IMR-90 (cell line): Measurements from ENCODE around the gene DLAT. TPM values are rescaled to one million over a fixed set of nuclear protein-coding genes. Genes with fewer than 3 reads are reported as not detected.

Experiments
- ATAC-seq: fragments of 200-7000 bp; cut with Tn5 transposase; 2 replicates; pipeline ENCODE4 v1.9.1; 2020; ENCODE audit warnings: low read depth, mild to moderate bottlenecking, moderate library complexity
- BruUV-seq: library from RNA; stranded (reverse); fragments of 400-500 nt; replicated peaks from 2 replicates; lab custom pipeline; 2021; lab: Mats Ljungman, UMichigan
- CTCF ChIA-PET: fragments of 300-600 bp; formaldehyde crosslinking; extraction: SDS; loops from one replicate; lab custom pipeline; 2021; ENCODE audit warnings: antibody characterized with exemption; lab: Yijun Ruan, JAX
- POLR2A ChIA-PET: fragments of 300-600 bp; sonication (Branson Sonifier 250); formaldehyde crosslinking; loops from one replicate; lab custom pipeline; 2022; ENCODE audit warnings: antibody characterized with exemption; ENCODE audit not compliant: unreplicated experiment; lab: Charles Lee
- DNase-seq: peaks from one replicate; pipeline ENCODE4 v3.0.0; 2013
- H2AFZ ChIP-seq: replicated peaks from 2 replicates; pipeline ENCODE3; 2013; ENCODE audit warnings: low read length, mild to moderate bottlenecking; ENCODE audit not compliant: poor library complexity
- H2AK5ac ChIP-seq: 2 replicates; pipeline ENCODE4 v1.6.1; 2013; ENCODE audit warnings: low read depth, low read length, inconsistent platforms
- H2AK9ac ChIP-seq: replicated peaks from 2 replicates; pipeline ENCODE3; 2013; ENCODE audit warnings: mild to moderate bottlenecking, low read depth, low read length, moderate library complexity; ENCODE audit not compliant: poor library complexity
- H2BK120ac ChIP-seq: 2 replicates; pipeline ENCODE4 v1.6.1; 2013; ENCODE audit warnings: low read depth, low read length, inconsistent platforms
- H2BK15ac ChIP-seq: 3 replicates; pipeline ENCODE4 v1.6.1; 2013; ENCODE audit warnings: low read depth, low read length, inconsistent platforms
- H2BK20ac ChIP-seq: 2 replicates; pipeline ENCODE4 v1.6.1; 2013; ENCODE audit warnings: low read depth, mild to moderate bottlenecking, inconsistent platforms, low read length, moderate library complexity
- H2BK5ac ChIP-seq: 2 replicates; pipeline ENCODE4 v1.6.1; 2013; ENCODE audit warnings: mild to moderate bottlenecking, low read depth, low read length, inconsistent platforms; ENCODE audit not compliant: poor library complexity, severe bottlenecking
- H3K14ac ChIP-seq: replicated peaks from 2 replicates; pipeline ENCODE4 v1.6.1; 2013; ENCODE audit warnings: low read depth, low read length, inconsistent platforms
- H3K18ac ChIP-seq: 2 replicates; pipeline ENCODE4 v1.6.1; 2013; ENCODE audit warnings: low read depth, low read length, control low read depth
- H3K23ac ChIP-seq: 2 replicates; pipeline ENCODE4 v1.6.1; 2013; ENCODE audit warnings: low read depth, low read length, inconsistent platforms
- H3K27ac ChIP-seq: 2 replicates; pipeline ENCODE4 v1.5.1; 2013; ENCODE audit warnings: mild to moderate bottlenecking, control low read depth, low read length; ENCODE audit not compliant: insufficient read depth
- H3K27me3 ChIP-seq: 2 replicates; pipeline ENCODE4 v1.6.1; 2013; ENCODE audit warnings: low read length; ENCODE audit not compliant: control insufficient read depth, insufficient read depth
- H3K36me3 ChIP-seq: 2 replicates; pipeline ENCODE4 v1.6.1; 2013; ENCODE audit warnings: low read length, mixed read lengths; ENCODE audit not compliant: control insufficient read depth, insufficient read depth
- H3K4ac ChIP-seq: 2 replicates; pipeline ENCODE4 v1.6.1; 2013; ENCODE audit warnings: low read depth, low read length, inconsistent platforms
- H3K4me1 ChIP-seq: 2 replicates; pipeline ENCODE4 v1.6.1; 2013; ENCODE audit warnings: low read length, mixed read lengths; ENCODE audit not compliant: control insufficient read depth, insufficient read depth
- H3K4me2 ChIP-seq: 2 replicates; pipeline ENCODE4 v1.6.1; 2013; ENCODE audit warnings: low read depth, mild to moderate bottlenecking, control low read depth, low read length, moderate library complexity
- H3K4me3 ChIP-seq: 2 replicates; pipeline ENCODE4 v1.5.1; 2013; ENCODE audit warnings: low read depth, mild to moderate bottlenecking, control low read depth, low read length, moderate library complexity; ENCODE audit not compliant: insufficient read depth
- H3K56ac ChIP-seq: 2 replicates; pipeline ENCODE4 v1.6.1; 2013; ENCODE audit warnings: low read length, inconsistent platforms; ENCODE audit not compliant: insufficient read depth; ENCODE audit errors: extremely low read depth
- H3K79me1 ChIP-seq, 2 experiments: 2 replicates each; pipeline ENCODE4 v1.6.1; 2013; ENCODE audit warnings: low read length in 2 of 2, inconsistent platforms in 1 of 2, low read depth in 1 of 2
- H3K9ac ChIP-seq: 2 replicates; pipeline ENCODE4 v1.6.1; 2013; ENCODE audit warnings: low read depth, low read length, control low read depth
- H3K9me1 ChIP-seq: 2 replicates; pipeline ENCODE4 v1.6.1; 2013; ENCODE audit warnings: low read length, inconsistent platforms; ENCODE audit not compliant: insufficient read depth
- H3K9me3 ChIP-seq: 2 replicates; pipeline ENCODE4 v1.6.1; 2013; ENCODE audit warnings: low read length; ENCODE audit not compliant: control insufficient read depth, insufficient read depth
- H4K20me1 ChIP-seq: 2 replicates; pipeline ENCODE4 v1.6.1; 2013; ENCODE audit warnings: low read length, inconsistent platforms; ENCODE audit not compliant: insufficient read depth
- H4K5ac ChIP-seq: 2 replicates; pipeline ENCODE4 v1.6.1; 2013; ENCODE audit warnings: mild to moderate bottlenecking, low read depth, low read length, control low read depth
- H4K8ac ChIP-seq, 2 experiments: 2 replicates each; pipeline ENCODE4 v1.6.1; 2013; ENCODE audit warnings: low read depth in 2 of 2, low read length in 2 of 2, control low read depth in 1 of 2, inconsistent platforms in 1 of 2
- H4K91ac ChIP-seq: 2 replicates; pipeline ENCODE4 v1.6.1; 2013; ENCODE audit warnings: low read depth, low read length, inconsistent platforms; ENCODE audit not compliant: insufficient read depth
- CEBPB ChIP-seq: IDR thresholded peaks from 2 replicates; pipeline ENCODE4 v1.6.1; 2012; ENCODE audit warnings: low read depth, low read length, improper control_type of control experiment
- CTCF ChIP-seq: conservative IDR thresholded peaks from 2 replicates; pipeline ENCODE4 v1.5.1; 2012; ENCODE audit warnings: mild to moderate bottlenecking, low read depth, low read length, improper control_type of control experiment
- MAFK ChIP-seq: IDR thresholded peaks from 2 replicates; pipeline ENCODE4 v1.6.1; 2012; ENCODE audit warnings: low read depth, low read length, improper control_type of control experiment
- MAZ ChIP-seq: IDR thresholded peaks from 2 replicates; pipeline ENCODE4 v1.6.1; 2012; ENCODE audit warnings: low read depth, mild to moderate bottlenecking, low read length, improper control_type of control experiment, moderate library complexity, borderline replicate concordance
- MXI1 ChIP-seq: IDR thresholded peaks from 2 replicates; pipeline ENCODE4 v1.6.1; 2012; ENCODE audit warnings: low read depth, mild to moderate bottlenecking, low read length, moderate library complexity, borderline replicate concordance
- NFE2L2 ChIP-seq: fragments of 150-350 bp; IDR thresholded peaks from 2 replicates; pipeline ENCODE4 v1.6.1; 2016; ENCODE audit warnings: low read depth, mild to moderate bottlenecking, low read length
- SMC3 ChIP-seq: fragments of 150-350 bp; IDR thresholded peaks from 2 replicates; pipeline ENCODE4 v1.6.1; 2016; ENCODE audit warnings: low read depth, mild to moderate bottlenecking, antibody characterized with exemption, low read length, moderate library complexity
- WGBS, 2 experiments: methylation state at CpG; one replicate each; pipeline versions ENCODE4 v1.1.5 to v1.1.7; 2013; ENCODE audit warnings: missing lambda C conversion rate in 2 of 2; ENCODE audit not compliant: insufficient read length in 1 of 2; ENCODE audit errors: extremely low coverage in 2 of 2; 5-methylcytosine and 5-hydroxymethylcytosine counted together
- dilution Hi-C: fragments of 300-500 bp; cut with HindIII; formaldehyde crosslinking; loops from one replicate; pipeline ENCODE4 v1.14.3; 2018; ENCODE audit warnings: low sequenced_read_pairs; ENCODE audit not compliant: unreplicated experiment
- in situ Hi-C: fragments of 300-500 bp; cut with MboI; formaldehyde crosslinking; loops from 3 replicates; pipeline ENCODE4 v1.14.3; 2019; ENCODE audit warnings: low sequenced_read_pairs, inconsistent platforms, mixed read lengths
- intact Hi-C: fragments of 100-400 bp; cut with micrococcal nuclease; formaldehyde crosslinking; loops from 2 replicates; pipeline ENCODE4 v1.10.0; 2022
- polyA plus RNA-seq, 3 experiments: library from polyadenylated mRNA; depleted of rRNA; stranded (reverse); fragments of >200 nt; gene quantifications; 2 replicates each; pipeline ENCODE4 v1.2.3, GENCODE V29; 2012; ENCODE audit warnings: low replicate concordance in 1 of 3
- total RNA-seq: library from RNA; depleted of rRNA; stranded (reverse); fragments of >200 nt; gene quantifications from 2 replicates; pipeline ENCODE4 v1.2.3, GENCODE V29; 2012

Gene DLAT
- total and polyA plus RNA-seq, 2 of the 4 experiments (the other 2 are of a cell fraction): 15.5 to 27.2 TPM

GRCh38 chr11:111976119-111976766 is 49.0 kb upstream of the DLAT start:
- Histone ChIP-seq H3K23ac (no peak overlapping the region; the same call in 1 of the 2 replicates), H2BK20ac (peak overlapping the region; percentile 31; the same call in 1 of the 2 replicates), H3K36me3 (0 out of 2 replicates have a peak, but pooled peaks cover 2% of the 10 kb centered on the region), H3K56ac (no peak overlapping the region), H2AK9ac (peak overlapping the region; percentile 71), H3K4me1 (peaks cover 25% of the 10 kb centered on the region), H2BK15ac (0 out of 3 replicates have a peak overlapping the region, but pooled peaks have one; percentile 68), H3K9me3 (no peaks in the 10 kb centered on the region), H3K18ac (no peak overlapping the region; the same call in 1 of the 2 replicates), H3K4me2 (no peak overlapping the region), H4K5ac (peak overlapping the region; percentile 74), H4K8ac (peak overlapping the region; percentile 46 to 77; a peak in 3 of 4 replicates), H3K79me1 (peaks cover 6 to 22% of the 10 kb centered on the region in 2 experiments; a peak in 2 of 4 replicates), H3K27me3 (no peaks in the 10 kb centered on the region), H4K20me1 (no peaks in the 10 kb centered on the region), H2AK5ac (peak overlapping the region; percentile 50), H3K9me1 (peaks cover 7% of the 10 kb centered on the region; the same call in 1 of the 2 replicates), H4K91ac (peak overlapping the region; percentile 57; the same call in 1 of the 2 replicates), H2AFZ (peak overlapping the region; percentile 90), H3K14ac (0 out of 2 replicates have a peak overlapping the region, but pooled peaks have one; percentile 45), H2BK120ac (peak overlapping the region; percentile 45; the same call in 1 of the 2 replicates), H2BK5ac (peak overlapping the region; percentile 12), H3K27ac (no peak overlapping the region; the same call in 1 of the 2 replicates), H3K4me3 (no peak overlapping the region), H3K4ac (peak overlapping the region; percentile 62), H3K9ac (no peak overlapping the region)
- ATAC-seq: no peak
- intact Hi-C loops: no loop called here
- dilution Hi-C loops: no loop called here
- POLR2A ChIA-PET: no interaction called here
- CTCF ChIA-PET: no interaction called here
- no TSS peak for BruUV-seq
- in situ Hi-C loops: loop anchor here (5.0 to 25.0 kb wide), 2 partner anchors 39 to 389 kb away; partner anchors contain the start of gene DIXDC1
- WGBS, 2 experiments: 100% methylated on average over 3 of the region's 7 CpGs; no CpG with 5 or more reads in 1 of the 2 experiments
- TF ChIP-seq CTCF (no peak), MAZ (no peak), SMC3 (no peak), CEBPB (no peak), NFE2L2 (no peak), MAFK (no peak), MXI1 (no peak)
- no peak for DNase-seq
